Natural killer cell (primary cell): Measurements from ENCODE around the gene SMC1A. TPM values are rescaled to one million over a fixed set of nuclear protein-coding genes. Genes with fewer than 3 reads are reported as not detected.

Experiments
- ATAC-seq, 3 donors: fragments of 150-1000 bp in 2 of 3; fragments of 200-7000 bp in 1 of 3; cut with Tn5 transposase; 1 replicate in 1 of 3; 2 replicates in 2 of 3; pipeline ENCODE4 v1.10.0; 2021; ENCODE audit warnings: mild to moderate bottlenecking in 2 of 3, moderate library complexity in 2 of 3
- DNase-seq, 2 donors: peaks; one replicate each; pipeline versions ENCODE4 v3.0.0 to v3.0.0-alpha.2; 2013 to 2021; ENCODE audit warnings: mixed read lengths in 1 of 2
- H3K27ac ChIP-seq: one replicate; pipeline ENCODE4 v1.5.1; 2013; ENCODE audit warnings: mild to moderate bottlenecking, low read length
- H3K27me3 ChIP-seq: one replicate; pipeline ENCODE4 v1.6.1; 2013; ENCODE audit warnings: low read length; ENCODE audit not compliant: control insufficient read depth, insufficient read depth
- H3K36me3 ChIP-seq: one replicate; pipeline ENCODE4 v1.6.1; 2013; ENCODE audit warnings: low read length; ENCODE audit not compliant: control insufficient read depth, insufficient read depth
- H3K4me1 ChIP-seq: one replicate; pipeline ENCODE4 v1.6.1; 2013; ENCODE audit warnings: low read length; ENCODE audit not compliant: control insufficient read depth, insufficient read depth
- H3K4me3 ChIP-seq: one replicate; pipeline ENCODE4 v1.5.1; 2013; ENCODE audit warnings: low read length
- H3K9me3 ChIP-seq: one replicate; pipeline ENCODE4 v1.6.1; 2013; ENCODE audit warnings: low read length; ENCODE audit not compliant: control insufficient read depth, insufficient read depth
- H3K27ac Mint-ChIP-seq, 2 donors: one replicate each; pipeline ENCODE4 v1.8.0; 2022; ENCODE audit warnings: mild to moderate bottlenecking in 2 of 2, mixed read lengths in 2 of 2, moderate library complexity in 1 of 2
- H3K27me3 Mint-ChIP-seq, 2 donors: one replicate each; pipeline ENCODE4 v1.8.0; 2022; ENCODE audit warnings: low read depth in 2 of 2, mixed read lengths in 2 of 2
- H3K36me3 Mint-ChIP-seq: one replicate; pipeline ENCODE4 v1.8.0; 2022; ENCODE audit warnings: mixed read lengths
- H3K4me1 Mint-ChIP-seq, 2 donors: one replicate each; pipeline ENCODE4 v1.8.0; 2022; ENCODE audit warnings: mixed read lengths in 2 of 2
- H3K4me3 Mint-ChIP-seq: one replicate; pipeline ENCODE4 v1.8.0; 2022; ENCODE audit warnings: mild to moderate bottlenecking, moderate library complexity, mixed read lengths
- H3K9me3 Mint-ChIP-seq, 2 donors: one replicate each; pipeline ENCODE4 v1.8.0; 2022; ENCODE audit warnings: mixed read lengths in 2 of 2
- WGBS: methylation state at CpG from one replicate; pipeline ENCODE4 v1.1.7; 2013; ENCODE audit warnings: missing lambda C conversion rate; ENCODE audit not compliant: insufficient coverage; 5-methylcytosine and 5-hydroxymethylcytosine counted together
- intact Hi-C: fragments of 100-400 bp; cut with micrococcal nuclease; formaldehyde crosslinking; loops from one replicate; pipeline ENCODE4 v1.14.2; 2022
- total RNA-seq, 4 donors: library from RNA; stranded (reverse); fragments of 120-200 nt in 1 of 4; gene quantifications; one replicate each; pipeline versions ENCODE4 v1.2.3 to v1.2.4, GENCODE V29; 2013 to 2022
- TF ChIP-seq, protein P1 (sequence below): fragments of 200-600 bp; IDR thresholded peaks from one replicate; pipeline ENCODE4 v1.8.0; 2022; ENCODE audit warnings: antibody characterized with exemption

Gene SMC1A
- total RNA-seq, 3 donors from 2014 or later (not counting 1 experiment from before 2014, with no cell fraction given), result 54.2 to 96.3 (median 60.4) TPM

DNA sequence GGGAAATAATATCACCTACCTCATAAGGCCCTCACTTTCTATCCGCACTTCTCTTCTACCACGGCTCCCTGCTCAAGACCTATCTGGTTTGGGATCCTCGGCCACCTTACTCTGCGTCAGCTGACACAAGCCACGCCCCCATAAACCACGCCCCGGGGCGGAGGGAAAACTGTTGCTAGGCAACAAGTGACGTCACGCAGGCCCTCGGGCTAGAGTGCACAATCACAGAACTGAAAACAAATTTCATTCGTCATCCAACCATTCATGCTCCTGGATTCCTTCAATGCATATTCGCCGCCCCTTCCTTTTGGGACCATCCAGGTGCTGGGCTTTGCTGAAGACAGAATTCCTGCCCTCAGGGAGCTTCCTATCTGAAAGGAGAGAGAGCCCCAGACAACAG, 66.3 kb downstream of the SMC1A start:
- no peak overlapping the region for H3K4me3 ChIP-seq
- intact Hi-C loops, result no loop called here
- no peaks in the 10 kb centered on the region for H3K36me3 ChIP-seq
- 71% methylated on average over 12 of the region's 14 CpGs for WGBS
- H3K9me3 Mint-ChIP-seq, result no peaks in the 10 kb centered on the region
- ATAC-seq, result peak in 1 of 3 donors; percentile 47
- TF ChIP-seq, protein P1, sequence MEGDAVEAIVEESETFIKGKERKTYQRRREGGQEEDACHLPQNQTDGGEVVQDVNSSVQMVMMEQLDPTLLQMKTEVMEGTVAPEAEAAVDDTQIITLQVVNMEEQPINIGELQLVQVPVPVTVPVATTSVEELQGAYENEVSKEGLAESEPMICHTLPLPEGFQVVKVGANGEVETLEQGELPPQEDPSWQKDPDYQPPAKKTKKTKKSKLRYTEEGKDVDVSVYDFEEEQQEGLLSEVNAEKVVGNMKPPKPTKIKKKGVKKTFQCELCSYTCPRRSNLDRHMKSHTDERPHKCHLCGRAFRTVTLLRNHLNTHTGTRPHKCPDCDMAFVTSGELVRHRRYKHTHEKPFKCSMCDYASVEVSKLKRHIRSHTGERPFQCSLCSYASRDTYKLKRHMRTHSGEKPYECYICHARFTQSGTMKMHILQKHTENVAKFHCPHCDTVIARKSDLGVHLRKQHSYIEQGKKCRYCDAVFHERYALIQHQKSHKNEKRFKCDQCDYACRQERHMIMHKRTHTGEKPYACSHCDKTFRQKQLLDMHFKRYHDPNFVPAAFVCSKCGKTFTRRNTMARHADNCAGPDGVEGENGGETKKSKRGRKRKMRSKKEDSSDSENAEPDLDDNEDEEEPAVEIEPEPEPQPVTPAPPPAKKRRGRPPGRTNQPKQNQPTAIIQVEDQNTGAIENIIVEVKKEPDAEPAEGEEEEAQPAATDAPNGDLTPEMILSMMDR, result no peak
- no peaks in the 10 kb centered on the region for H3K4me1 ChIP-seq
- H3K36me3 Mint-ChIP-seq, result no peaks in the 10 kb centered on the region
- no peak for DNase-seq
- peaks cover 0 to 13% of the 10 kb centered on the region in 2 donors for H3K27me3 Mint-ChIP-seq
- H3K27ac ChIP-seq, result no peak overlapping the region
- H3K9me3 ChIP-seq, result no peaks in the 10 kb centered on the region
- H3K27ac Mint-ChIP-seq, result no peak overlapping the region
- H3K4me1 Mint-ChIP-seq, result peaks cover 0 to 5% of the 10 kb centered on the region in 2 donors
- H3K27me3 ChIP-seq, result no peaks in the 10 kb centered on the region
- H3K4me3 Mint-ChIP-seq, result no peak overlapping the region

DNA sequence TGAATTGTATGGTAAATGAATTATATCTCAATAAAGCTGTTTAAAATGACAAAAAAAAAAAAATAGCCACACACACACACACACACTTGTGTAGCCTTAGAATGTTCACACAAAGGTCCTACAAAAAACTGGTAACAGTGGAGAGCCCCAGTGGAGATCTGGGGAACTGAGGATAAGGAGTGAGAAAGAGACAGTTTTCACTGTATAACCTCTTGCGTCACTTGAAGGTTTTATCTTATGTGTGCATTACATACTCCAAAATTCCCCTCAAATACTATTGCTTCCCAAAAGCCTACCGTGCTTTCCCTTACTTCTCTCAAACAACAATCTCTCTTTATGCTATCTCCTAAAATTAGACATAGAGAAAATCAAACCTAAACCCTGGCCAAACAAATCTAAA, 67.8 kb downstream of the SMC1A start:
- TF ChIP-seq, protein P1, result no peak
- Mint-ChIP-seq H3K27me3 (peaks cover 0 to 13% of the 10 kb centered on the region in 2 donors), H3K36me3 (no peaks in the 10 kb centered on the region), H3K4me1 (no peaks in the 10 kb centered on the region), H3K9me3 (no peaks in the 10 kb centered on the region), H3K27ac (no peak overlapping the region), H3K4me3 (no peak overlapping the region)
- WGBS, result 95% methylated on average over 2 of the region's 2 CpGs
- Histone ChIP-seq H3K4me3 (no peak overlapping the region), H3K27me3 (no peaks in the 10 kb centered on the region), H3K4me1 (no peaks in the 10 kb centered on the region), H3K9me3 (no peaks in the 10 kb centered on the region), H3K27ac (no peak overlapping the region), H3K36me3 (no peaks in the 10 kb centered on the region)
- no peak for DNase-seq
- intact Hi-C loops, result no loop called here
- no peak for ATAC-seq

GRCh38 chrX:53347948-53348347, 74.5 kb downstream of the SMC1A start:
- TF ChIP-seq, protein P1, result no peak
- no peak overlapping the region for H3K4me3 Mint-ChIP-seq
- intact Hi-C loops, result no loop called here
- H3K27me3 Mint-ChIP-seq, result peaks cover 0 to 18% of the 10 kb centered on the region in 2 donors
- no peaks in the 10 kb centered on the region for H3K36me3 ChIP-seq
- no peaks in the 10 kb centered on the region for H3K27me3 ChIP-seq
- no peaks in the 10 kb centered on the region for H3K9me3 Mint-ChIP-seq
- no peaks in the 10 kb centered on the region for H3K4me1 Mint-ChIP-seq
- 38% methylated on average over 2 of the region's 2 CpGs for WGBS
- ATAC-seq (no peak), DNase-seq (no peak)
- H3K4me3 ChIP-seq, result no peak overlapping the region
- no peaks in the 10 kb centered on the region for H3K36me3 Mint-ChIP-seq
- H3K9me3 ChIP-seq, result no peaks in the 10 kb centered on the region
- H3K4me1 ChIP-seq, result no peaks in the 10 kb centered on the region
- H3K27ac ChIP-seq, result no peak overlapping the region
- no peak overlapping the region for H3K27ac Mint-ChIP-seq

- H3K4me1 ChIP-seq, result no peaks in the 10 kb centered on the region
- TF ChIP-seq, protein P1, result no peak
- intact Hi-C loops, result no loop called here
These were observed 81.4 kb downstream of the SMC1A start for GRCh38 chrX:53340852-53341645.

More at GRCh38 chrX:53340852-53341645, 81.4 kb downstream of the SMC1A start:
- WGBS, result 90% methylated on average over 12 of the region's 12 CpGs
- Mint-ChIP-seq H3K27me3 (no peaks in the 10 kb centered on the region), H3K4me3 (no peak overlapping the region), H3K27ac (no peak overlapping the region), H3K4me1 (no peaks in the 10 kb centered on the region), H3K36me3 (no peaks in the 10 kb centered on the region), H3K9me3 (no peaks in the 10 kb centered on the region)
- Histone ChIP-seq H3K9me3 (no peaks in the 10 kb centered on the region), H3K36me3 (no peaks in the 10 kb centered on the region), H3K27me3 (no peaks in the 10 kb centered on the region), H3K4me3 (no peak overlapping the region), H3K27ac (no peak overlapping the region)
- ATAC-seq (no peak), DNase-seq (no peak)
